Activated T-cell treated with anti-CD3 and anti-CD28 coated beads, Interleukin-2, amount 50 U/mL, for 4 hours (primary cell): ENCODE results near the gene SLX9. TPM values are rescaled to one million over a fixed set of nuclear protein-coding genes. Genes with fewer than 3 reads are reported as not detected.

ENCODE experiments used
- ATAC-seq, 2 donors: fragments of 200-7000 bp; cut with Tn5 transposase; one replicate each; pipeline ENCODE4 v1.10.0; 2021
- DNase-seq: peaks from one replicate; pipeline ENCODE4 v3.0.0-alpha.2; 2020
- H3K27me3 Mint-ChIP-seq: one replicate; pipeline ENCODE4 v1.8.0; 2021; ENCODE audit warnings: low read depth, mixed read lengths
- H3K36me3 Mint-ChIP-seq: one replicate; pipeline ENCODE4 v1.8.0; 2022; ENCODE audit warnings: mixed read lengths; ENCODE audit not compliant: insufficient read depth
- H3K4me1 Mint-ChIP-seq: one replicate; pipeline ENCODE4 v1.8.0; 2021; ENCODE audit warnings: low read depth, mixed read lengths
- H3K4me3 Mint-ChIP-seq: one replicate; pipeline ENCODE4 v1.8.0; 2021; ENCODE audit warnings: mild to moderate bottlenecking, moderate library complexity, mixed read lengths
- H3K9me3 Mint-ChIP-seq: one replicate; pipeline ENCODE4 v1.8.0; 2021; ENCODE audit warnings: mixed read lengths
- total RNA-seq, 3 donors: library from RNA; stranded (reverse); gene quantifications; one replicate each; pipeline ENCODE4 v1.2.1, GENCODE V29; 2021

Gene SLX9
- total RNA-seq, 3 donors from 2014 or later: 100 to 130 (median 126) TPM

DNA sequence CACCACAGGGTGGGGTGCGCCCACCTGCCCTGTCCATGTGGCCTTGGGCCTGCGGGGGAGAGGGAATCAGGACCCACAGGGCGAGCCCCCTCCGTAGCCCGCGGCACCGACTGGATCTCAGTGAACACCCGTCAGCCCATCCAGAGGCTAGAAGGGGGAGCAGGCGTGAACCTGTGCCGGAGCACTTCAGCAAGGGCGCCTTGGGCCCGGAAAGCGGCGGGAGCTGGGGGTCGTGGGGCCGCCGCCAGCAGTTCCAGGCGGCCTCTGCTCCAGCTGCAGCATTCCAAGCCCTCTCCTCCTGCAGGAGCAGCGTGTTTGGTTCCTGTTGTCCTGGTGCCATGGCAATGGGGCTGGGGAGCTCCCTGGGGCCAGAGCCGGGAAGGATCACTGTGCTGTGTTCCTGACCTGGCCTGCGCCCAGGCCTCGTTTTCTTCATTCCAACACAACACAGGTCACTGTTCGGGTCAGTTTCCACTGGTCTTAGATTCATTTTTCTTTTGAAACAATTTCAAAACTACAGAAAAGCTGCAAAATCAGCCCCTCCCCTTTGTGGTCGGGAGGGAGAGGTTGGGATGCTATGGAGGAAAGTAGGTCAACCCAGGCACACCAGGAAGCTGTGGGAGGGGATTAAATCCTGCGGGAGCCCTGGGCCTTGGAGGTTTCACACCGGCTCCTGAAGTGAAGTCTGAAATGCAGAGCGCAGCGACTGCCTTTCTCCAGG lies 18.8 kb downstream of the SLX9 start:
- ATAC-seq (no peak), DNase-seq (no peak)
- Mint-ChIP-seq H3K4me3 (no peak overlapping the region), H3K36me3 (peaks cover 32% of the 10 kb centered on the region), H3K4me1 (peaks cover 4% of the 10 kb centered on the region), H3K27me3 (no peaks in the 10 kb centered on the region), H3K9me3 (no peaks in the 10 kb centered on the region)

- Mint-ChIP-seq H3K9me3 (no peaks in the 10 kb centered on the region), H3K27me3 (no peaks in the 10 kb centered on the region), H3K36me3 (peaks cover 31% of the 10 kb centered on the region), H3K4me1 (peaks cover 11% of the 10 kb centered on the region), H3K4me3 (no peak overlapping the region)
- ATAC-seq (no peak), DNase-seq (no peak)
These were observed 19.7 kb downstream of the SLX9 start for GRCh38 chr21:44959376-44960091.

DNA sequence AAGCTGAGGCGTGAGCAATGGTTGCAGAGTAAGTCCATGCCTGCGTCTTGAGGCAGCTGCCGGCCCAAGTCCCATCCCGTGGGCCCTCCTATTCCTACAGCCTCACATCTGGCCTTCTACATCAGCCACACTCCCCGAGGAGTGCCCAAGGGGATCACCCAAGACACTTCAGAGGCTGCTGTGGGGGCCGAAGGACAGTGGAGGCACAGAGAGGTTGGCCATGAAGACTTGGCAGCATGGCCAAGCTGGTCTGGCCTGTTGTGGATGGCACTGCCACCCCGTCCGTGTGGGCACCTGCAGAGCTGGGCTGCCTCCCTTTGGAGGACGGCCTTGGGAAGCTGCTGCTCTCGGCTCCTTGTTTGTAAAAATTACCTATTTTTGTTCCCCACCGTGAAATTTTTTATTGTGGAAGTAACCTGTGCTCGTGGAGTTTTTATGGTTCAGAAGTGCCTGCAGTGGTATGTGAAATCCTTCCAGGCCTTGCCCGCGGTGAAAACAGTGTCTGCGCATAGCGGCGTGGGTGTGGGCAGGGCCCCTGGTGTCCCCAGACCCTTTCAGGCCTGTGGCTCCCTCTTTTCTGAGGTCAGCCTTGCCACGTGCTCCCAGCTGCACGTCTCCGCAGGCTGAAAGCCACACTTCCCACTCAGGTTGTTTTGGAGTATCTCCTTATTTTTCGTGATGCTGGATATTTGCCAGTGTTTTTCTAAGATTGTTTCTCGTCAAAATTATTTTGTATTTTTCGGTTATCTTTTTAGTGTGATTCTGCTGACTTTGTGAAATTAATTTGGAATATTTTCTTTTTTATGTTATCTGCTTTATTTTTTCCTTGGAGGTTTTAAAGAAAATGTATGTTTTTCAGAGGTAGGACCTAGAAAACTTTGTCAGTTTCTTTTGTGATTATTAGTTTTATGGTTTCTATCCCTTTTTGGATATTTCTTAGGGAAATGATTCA lies 20.6 kb downstream of the SLX9 start:
- peaks cover 19% of the 10 kb centered on the region for H3K4me1 Mint-ChIP-seq
- H3K36me3 Mint-ChIP-seq: peaks cover 34% of the 10 kb centered on the region
- no peak overlapping the region for H3K4me3 Mint-ChIP-seq
- H3K27me3 Mint-ChIP-seq: no peaks in the 10 kb centered on the region
- no peak for ATAC-seq
- no peak for DNase-seq
- H3K9me3 Mint-ChIP-seq: no peaks in the 10 kb centered on the region

DNA sequence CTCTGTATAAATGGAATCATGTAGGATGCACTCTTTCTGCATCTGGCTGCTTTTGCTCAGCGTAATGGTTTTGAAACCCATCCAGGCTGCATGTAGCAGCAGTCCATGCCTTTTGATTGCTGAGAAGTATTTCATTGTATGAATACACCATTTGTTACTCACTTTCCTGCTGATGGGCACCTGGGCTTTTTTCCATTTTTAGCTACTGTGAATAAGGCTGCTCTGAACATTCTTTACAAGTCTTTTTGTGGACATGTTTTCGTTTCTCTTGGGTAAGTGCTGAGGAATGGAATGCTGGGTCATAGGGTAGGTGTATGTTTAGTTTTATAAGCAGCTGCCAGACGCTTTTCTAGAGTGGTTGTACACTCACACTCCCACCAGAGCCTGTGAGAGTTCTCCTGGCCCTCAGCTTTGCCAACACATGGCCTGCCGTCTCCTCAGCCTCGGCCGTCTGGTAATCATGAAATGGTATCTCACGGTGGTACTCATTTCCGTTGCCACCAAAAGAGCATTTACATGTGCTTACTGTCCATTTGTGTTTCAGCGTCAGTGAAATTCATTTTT lies 22.7 kb downstream of the SLX9 start:
- Mint-ChIP-seq H3K4me3 (no peak overlapping the region), H3K36me3 (peaks cover 26% of the 10 kb centered on the region), H3K9me3 (no peaks in the 10 kb centered on the region), H3K4me1 (peaks cover 32% of the 10 kb centered on the region), H3K27me3 (no peaks in the 10 kb centered on the region)
- ATAC-seq: no peak
- no peak for DNase-seq

GRCh38 chr21:44964381-44964780 lies 24.6 kb downstream of the SLX9 start:
- ATAC-seq (no peak), DNase-seq (no peak)
- peaks cover 25% of the 10 kb centered on the region for H3K36me3 Mint-ChIP-seq
- H3K9me3 Mint-ChIP-seq: no peaks in the 10 kb centered on the region
- no peaks in the 10 kb centered on the region for H3K27me3 Mint-ChIP-seq
- peaks cover 34% of the 10 kb centered on the region for H3K4me1 Mint-ChIP-seq
- H3K4me3 Mint-ChIP-seq: peak overlapping the region; percentile 27

DNA sequence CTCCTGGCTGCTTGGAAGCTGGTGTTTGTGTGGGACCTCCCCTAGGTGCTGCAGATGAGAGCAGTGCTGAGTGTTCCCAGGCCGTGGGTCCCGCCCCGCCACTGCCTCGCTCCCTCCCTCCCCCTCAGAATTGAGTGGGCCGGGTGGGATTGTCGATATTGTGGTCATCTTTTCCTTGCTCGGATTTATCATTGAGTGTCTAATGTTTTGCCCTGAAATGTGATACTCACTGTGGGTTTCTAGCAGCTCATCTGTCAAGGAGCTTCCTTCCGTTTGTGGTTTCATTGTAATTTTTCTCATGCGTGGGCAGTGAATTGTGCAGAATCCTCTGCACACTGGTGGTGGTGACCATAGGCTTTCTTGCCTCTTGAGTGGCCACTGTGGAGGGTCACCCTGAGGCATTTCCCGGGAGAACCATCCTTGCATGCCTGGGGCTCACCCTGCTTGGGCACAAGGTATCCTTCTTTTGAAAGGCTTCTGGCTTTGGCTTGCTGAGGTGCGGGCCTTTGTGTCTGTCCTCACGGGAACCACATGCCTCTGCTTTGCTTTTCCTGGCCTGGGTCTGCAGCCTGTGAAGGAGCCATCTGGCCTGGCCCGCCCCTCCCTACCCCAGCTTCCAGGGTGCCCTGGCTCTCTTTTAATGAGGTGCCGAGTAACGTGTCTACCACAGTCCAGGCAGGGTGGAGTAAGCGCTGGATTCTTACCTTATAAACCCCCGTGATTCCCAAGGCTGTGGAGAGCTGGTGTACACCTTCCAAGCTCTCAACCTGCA lies 25.6 kb downstream of the SLX9 start:
- Mint-ChIP-seq H3K36me3 (peaks cover 33% of the 10 kb centered on the region), H3K9me3 (no peaks in the 10 kb centered on the region), H3K4me1 (peaks cover 42% of the 10 kb centered on the region), H3K27me3 (no peaks in the 10 kb centered on the region), H3K4me3 (peak overlapping the region; percentile 27)
- peak; percentile 74 to 77 for ATAC-seq
- DNase-seq: no peak

- Mint-ChIP-seq H3K4me1 (peaks cover 42% of the 10 kb centered on the region), H3K4me3 (no peak overlapping the region), H3K36me3 (peaks cover 27% of the 10 kb centered on the region), H3K27me3 (no peaks in the 10 kb centered on the region), H3K9me3 (no peaks in the 10 kb centered on the region)
- ATAC-seq: no peak
- DNase-seq: no peak
These were observed 26.6 kb downstream of the SLX9 start for GRCh38 chr21:44966135-44967081.

DNA sequence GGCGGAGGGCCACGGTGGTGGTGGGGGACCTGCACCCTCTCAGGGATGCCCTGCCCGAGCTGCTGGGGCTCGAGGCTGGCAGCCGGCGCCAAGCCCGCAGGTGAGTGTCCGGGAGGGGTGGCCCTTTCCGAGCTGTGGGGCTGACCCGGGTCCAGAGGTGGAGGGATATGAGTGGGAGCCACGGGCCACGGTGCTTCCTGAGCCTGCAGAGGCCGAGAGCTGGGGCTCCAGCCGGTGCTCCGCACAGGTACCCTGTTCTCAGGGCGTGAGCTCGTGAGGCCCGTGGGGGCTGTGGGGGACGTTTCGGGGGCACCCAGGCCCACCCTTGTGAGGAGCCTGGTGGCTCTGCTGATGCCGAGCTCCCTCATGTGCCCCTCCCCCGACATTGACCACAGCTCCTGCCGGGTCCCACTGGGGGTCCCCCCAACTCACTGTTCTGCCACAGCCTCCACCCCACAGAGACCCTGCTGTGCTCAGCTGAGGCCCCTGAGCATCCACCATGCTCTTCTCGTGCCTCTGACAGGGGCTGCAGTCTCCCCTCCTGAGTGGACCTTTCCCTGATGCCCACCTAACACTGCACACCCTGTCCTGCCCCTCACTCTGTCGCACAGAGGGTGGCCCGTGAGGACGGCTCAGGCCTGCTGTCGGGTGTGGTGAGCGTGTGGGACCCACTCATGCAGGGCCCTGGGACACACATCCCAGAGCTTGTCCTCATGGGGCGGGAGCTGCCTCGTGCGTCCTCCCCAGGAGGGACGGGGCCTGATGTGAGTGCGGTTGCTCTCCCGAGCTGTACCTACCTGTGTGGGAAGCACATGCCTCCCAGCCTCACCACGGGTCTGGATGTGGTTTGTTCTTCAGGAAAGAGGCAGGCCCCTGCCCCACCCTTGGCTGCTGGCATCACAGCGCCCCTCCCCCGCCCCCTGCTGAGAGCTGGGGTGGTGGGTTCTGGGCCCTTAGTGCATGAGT lies 27.5 kb downstream of the SLX9 start:
- Mint-ChIP-seq H3K27me3 (no peaks in the 10 kb centered on the region), H3K9me3 (no peaks in the 10 kb centered on the region), H3K4me3 (no peak overlapping the region), H3K4me1 (peaks cover 42% of the 10 kb centered on the region), H3K36me3 (peaks cover 22% of the 10 kb centered on the region)
- ATAC-seq: no peak
- DNase-seq: no peak

DNA sequence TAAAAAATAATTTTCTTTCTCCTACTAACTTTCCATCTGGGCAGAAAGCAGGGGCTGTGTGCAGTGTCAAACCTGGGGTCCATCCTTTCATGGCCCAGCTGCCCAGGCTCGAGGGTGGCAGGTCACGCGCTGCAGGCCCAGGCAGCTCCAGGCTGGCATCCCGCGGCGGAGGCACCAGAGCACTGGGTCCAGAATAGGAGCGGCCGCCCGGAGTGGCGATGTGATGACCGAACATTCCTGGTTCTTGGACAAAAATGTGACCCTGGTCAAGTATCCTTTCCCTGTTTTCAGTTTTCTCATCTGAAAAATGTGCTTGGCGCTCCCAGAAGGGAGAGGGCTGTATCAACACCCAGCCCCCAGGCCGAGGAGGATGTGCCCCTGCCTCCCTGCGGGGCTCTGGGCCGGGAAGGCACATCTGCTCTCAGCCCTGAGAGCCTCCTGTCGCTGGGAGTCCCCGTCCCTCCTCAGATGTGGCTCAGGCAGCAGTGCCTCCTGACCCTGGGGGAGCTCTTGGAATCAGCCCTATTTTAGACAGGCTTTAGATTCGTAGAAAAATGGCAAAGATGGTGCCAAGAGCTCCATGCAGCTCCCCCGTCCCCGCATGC lies 29.3 kb downstream of the SLX9 start:
- DNase-seq (no peak), ATAC-seq (no peak)
- no peaks in the 10 kb centered on the region for H3K27me3 Mint-ChIP-seq
- H3K36me3 Mint-ChIP-seq: peaks cover 17% of the 10 kb centered on the region
- H3K4me3 Mint-ChIP-seq: no peak overlapping the region
- no peaks in the 10 kb centered on the region for H3K9me3 Mint-ChIP-seq
- peaks cover 35% of the 10 kb centered on the region for H3K4me1 Mint-ChIP-seq

DNA sequence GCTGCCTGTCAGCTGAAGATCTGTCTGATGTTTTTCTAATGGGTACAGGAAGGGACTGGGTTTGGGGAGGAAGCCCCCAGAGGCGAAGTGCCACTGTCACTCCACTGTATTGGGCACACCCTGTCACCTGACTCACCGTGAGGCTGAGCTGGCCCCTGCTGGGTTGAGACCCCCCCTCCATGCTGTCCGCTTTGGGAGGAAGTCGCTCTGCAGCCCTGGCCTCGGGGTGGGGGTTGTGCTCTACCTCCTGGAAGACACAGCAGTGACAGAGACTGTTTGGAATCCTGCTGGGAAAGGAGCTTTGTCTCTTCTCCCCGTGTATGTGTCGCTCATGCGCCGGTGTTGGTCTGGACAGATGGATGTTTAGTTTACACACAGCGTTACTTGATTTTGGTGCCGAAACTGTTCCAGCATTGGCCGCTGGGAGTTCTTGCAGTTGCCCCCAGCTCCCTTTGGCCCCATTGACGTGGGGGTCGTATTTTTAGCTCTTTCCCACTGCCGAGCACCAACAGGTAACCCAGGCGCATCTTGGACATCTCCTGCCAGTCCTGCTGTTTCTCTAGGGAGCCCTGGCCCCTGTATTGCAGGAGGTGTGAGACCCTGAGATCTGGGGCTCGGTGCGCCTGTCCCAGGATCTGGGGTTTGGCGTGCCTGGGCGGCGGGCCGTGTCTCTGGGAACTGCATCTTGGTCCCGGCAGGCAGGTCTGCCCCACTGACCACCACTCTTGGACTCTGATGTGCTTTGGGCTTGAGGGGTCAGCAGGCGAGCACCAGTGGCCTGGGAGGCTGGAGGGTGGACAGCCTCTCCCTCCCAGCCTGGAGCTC lies 30.3 kb downstream of the SLX9 start:
- Mint-ChIP-seq H3K9me3 (no peaks in the 10 kb centered on the region), H3K4me1 (peaks cover 26% of the 10 kb centered on the region), H3K36me3 (peaks cover 13% of the 10 kb centered on the region), H3K27me3 (no peaks in the 10 kb centered on the region), H3K4me3 (no peak overlapping the region)
- ATAC-seq: peak in 1 of 2 donors; percentile 27
- no peak for DNase-seq
